CD4-positive, alpha-beta T cell treated with Interleukin-6 for 4 hours (primary cell): ENCODE measurements around the gene KIF26B.

ENCODE experiments used
- DNase-seq: peaks from one replicate; pipeline ENCODE4 v3.0.0-alpha.2; 2020; ENCODE audit warnings: mixed read lengths

The KIF26B gene

GRCh38 chr1:245580651-245581050, 425.9 kb downstream of the KIF26B start:
- DNase-seq = no peak

- no peak for DNase-seq
Measured at GRCh38 chr1:245582026-245582425, 427.2 kb downstream of the KIF26B start.

GRCh38 chr1:245583081-245583480, 428.3 kb downstream of the KIF26B start:
- no peak for DNase-seq

- no peak for DNase-seq
Measured at GRCh38 chr1:245583575-245584330, 429.0 kb downstream of the KIF26B start.

- DNase-seq = no peak
Measured at GRCh38 chr1:245585252-245585959, 430.6 kb downstream of the KIF26B start.

GRCh38 chr1:245587435-245588115, 432.8 kb downstream of the KIF26B start:
- no peak for DNase-seq

- no peak for DNase-seq
Measured at GRCh38 chr1:245588116-245588639, 433.4 kb downstream of the KIF26B start.

GRCh38 chr1:245589316-245589715, 434.5 kb downstream of the KIF26B start:
- no peak for DNase-seq

GRCh38 chr1:245589906-245590305, 435.1 kb downstream of the KIF26B start:
- DNase-seq = no peak

- no peak for DNase-seq
Measured at GRCh38 chr1:245590726-245591125, 435.9 kb downstream of the KIF26B start.

GRCh38 chr1:245591346-245592188, 436.8 kb downstream of the KIF26B start:
- no peak for DNase-seq

GRCh38 chr1:245592189-245592460, 437.3 kb downstream of the KIF26B start:
- no peak for DNase-seq

- no peak for DNase-seq
Measured at GRCh38 chr1:245598524-245599305, 443.9 kb downstream of the KIF26B start.

- no peak for DNase-seq
Measured at GRCh38 chr1:245599371-245600174, 444.8 kb downstream of the KIF26B start.

GRCh38 chr1:245600658-245601057, 445.9 kb downstream of the KIF26B start:
- no peak for DNase-seq

GRCh38 chr1:245603311-245603865, 448.6 kb downstream of the KIF26B start:
- DNase-seq = no peak

- DNase-seq = no peak
Measured at GRCh38 chr1:245604979-245605378, 450.2 kb downstream of the KIF26B start.

- DNase-seq = no peak
Measured at GRCh38 chr1:245605480-245606156, 450.8 kb downstream of the KIF26B start.

- DNase-seq = no peak
Measured at GRCh38 chr1:245606157-245606725, 451.5 kb downstream of the KIF26B start.

GRCh38 chr1:245608271-245608670, 453.5 kb downstream of the KIF26B start:
- no peak for DNase-seq
